Measurements from ENCODE around the gene GYG2. TPM values are rescaled to one million over a fixed set of nuclear protein-coding genes. Genes with fewer than 3 reads are reported as not detected.

The GYG2 gene
- total and polyA plus RNA-seq, 2 donors (not counting 3 experiments of a cell fraction or from before 2014, with no cell fraction given): 0.12 to 0.22 TPM

DNA sequence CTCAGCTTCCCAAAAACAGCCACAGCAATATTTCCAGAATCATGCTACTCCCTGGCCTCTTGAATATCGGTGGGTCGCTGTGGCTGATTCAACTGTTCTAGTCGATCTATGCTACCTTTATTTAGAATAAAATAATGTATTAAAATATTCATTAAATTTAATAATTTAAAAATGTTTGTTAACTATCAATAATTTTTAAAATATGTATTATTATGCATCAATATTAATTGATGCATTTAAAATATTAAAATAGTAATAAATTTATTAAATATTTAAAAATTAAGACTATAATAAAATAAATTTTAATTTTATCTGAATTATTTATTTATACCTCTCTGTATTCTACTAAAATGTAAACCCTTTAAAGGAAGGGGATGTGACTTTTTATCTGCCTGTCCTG is 81.4 kb downstream of the GYG2 start:
- DNase-seq (ENCODE audit: low read depth, low spot score) (no peak), FAIRE-seq (no peak)
- intact Hi-C loops (cut with micrococcal nuclease) (no loop called here), dilution Hi-C loops (cut with MboI; ENCODE audit: extremely low pct_ligation_motif_present, low sequenced_read_pairs) (no loop called here)
- no TSS peak for BruUV-seq (replicated peaks)
- Histone ChIP-seq H3K4me1 (ENCODE audit: control insufficient read depth, extremely low read depth, insufficient read depth, low read length) (no peaks in the 10 kb centered on the region), H3K9me3 (replicated peaks; ENCODE audit: control insufficient read depth, insufficient read depth, low read length) (no peaks in the 10 kb centered on the region), H3K4me2 (ENCODE audit: insufficient read depth, low read length) (no peak overlapping the region), H3K27me3 (ENCODE audit: control insufficient read depth in 2 of 2, insufficient read depth in 2 of 2, low read length in 2 of 2) (no peaks in the 10 kb centered on the region), H3K27ac (ENCODE audit: insufficient read depth, low read depth, low read length) (no peak overlapping the region), H3K9me1 (replicated peaks; ENCODE audit: control insufficient read depth, extremely low read depth, insufficient read depth, low read length) (no peaks in the 10 kb centered on the region), H3K36me3 (ENCODE audit: control insufficient read depth in 2 of 2, extremely low read depth in 1 of 2, insufficient read depth in 2 of 2, low read length in 2 of 2) (no peaks in the 10 kb centered on the region), H4K20me1 (replicated peaks; ENCODE audit: control insufficient read depth, extremely low read depth, insufficient read depth, low read length) (no peaks in the 10 kb centered on the region), H3K79me2 (ENCODE audit: control insufficient read depth, insufficient read depth, low read length) (no peaks in the 10 kb centered on the region), H3K4me3 (replicated peaks in 1 of 3; ENCODE audit: insufficient read depth in 1 of 3, low read depth in 1 of 3, low read length in 3 of 3) (no peak overlapping the region), H3K9ac (replicated peaks; ENCODE audit: extremely low read depth, insufficient read depth, low read length) (no peak overlapping the region), H2AFZ (ENCODE audit: low read depth, low read length) (no peak overlapping the region)
- CTCF ChIA-PET: no interaction called here
- POLR2A ChIA-PET: no interaction called here
- no peak for TF ChIP-seq MYC (IDR thresholded peaks at IDR 0.05; ENCODE audit: low read depth, low read length)
- TF ChIP-seq MAX (IDR thresholded peaks at IDR 0.05; ENCODE audit: insufficient read depth, insufficient read length): no peak
- TF ChIP-seq CTCF (IDR thresholded peaks at IDR 0.05; ENCODE audit: extremely low read depth in 1 of 2, insufficient read depth in 1 of 2, low read depth in 1 of 2, low read length in 2 of 2): no peak
- TF ChIP-seq POLR2A (IDR thresholded peaks at IDR 0.05; ENCODE audit: low read depth, low read length): no peak
- TF ChIP-seq EZH2 (IDR thresholded peaks at IDR 0.05; ENCODE audit: borderline replicate concordance, low read depth, low read length, severe bottlenecking): no peak
- TF ChIP-seq GATA2 (IDR thresholded peaks at IDR 0.05; ENCODE audit: insufficient read depth, insufficient read length, low read depth, low read length): no peak
- no peak for TF ChIP-seq POLR2AphosphoS5 (IDR thresholded peaks at IDR 0.05; ENCODE audit: insufficient read depth, low read depth, low read length)
- no peak for TF ChIP-seq FOS (IDR thresholded peaks at IDR 0.05; ENCODE audit: borderline replicate concordance, insufficient read depth, low read length)
- no peak for TF ChIP-seq JUN (IDR thresholded peaks at IDR 0.05; ENCODE audit: borderline replicate concordance, insufficient read depth, insufficient read length, low read depth)
